Activated T-helper 1 cell treated with anti-CD3 and anti-CD28 coated beads, Interleukin-2, amount 50 U/mL, for 16 hours (primary cell): ENCODE measurements around the gene ACACB.

Experiments used
- DNase-seq, 2 donors: peaks; one replicate each; pipeline ENCODE4 v3.0.0-alpha.2; 2020; ENCODE audit warnings: low read depth in 1 of 2, low spot score in 1 of 2

Gene ACACB

DNA sequence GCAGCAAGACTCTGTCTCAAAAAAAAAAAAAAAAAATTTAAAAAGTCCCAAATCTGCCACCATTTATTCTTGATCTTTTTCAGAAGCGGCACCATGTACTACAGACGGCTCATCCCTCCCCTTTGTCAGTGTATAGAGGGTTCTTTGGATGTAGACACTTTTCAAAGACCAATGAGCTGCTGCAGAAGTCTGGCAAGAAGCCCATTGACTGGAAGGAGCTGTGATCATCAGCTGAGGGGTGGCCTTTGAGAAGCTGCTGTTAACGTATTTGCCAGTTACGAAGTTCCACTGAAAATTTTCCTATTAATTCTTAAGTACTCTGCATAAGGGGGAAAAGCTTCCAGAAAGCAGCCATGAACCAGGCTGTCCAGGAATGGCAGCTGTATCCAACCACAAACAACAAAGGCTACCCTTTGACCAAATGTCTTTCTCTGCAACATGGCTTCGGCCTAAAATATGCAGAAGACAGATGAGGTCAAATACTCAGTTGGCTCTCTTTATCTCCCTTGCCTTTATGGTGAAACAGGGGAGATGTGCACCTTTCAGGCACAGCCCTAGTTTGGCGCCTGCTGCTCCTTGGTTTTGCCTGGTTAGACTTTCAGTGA, 6.5 kb upstream of the ACACB start:
- no peak for DNase-seq

DNA sequence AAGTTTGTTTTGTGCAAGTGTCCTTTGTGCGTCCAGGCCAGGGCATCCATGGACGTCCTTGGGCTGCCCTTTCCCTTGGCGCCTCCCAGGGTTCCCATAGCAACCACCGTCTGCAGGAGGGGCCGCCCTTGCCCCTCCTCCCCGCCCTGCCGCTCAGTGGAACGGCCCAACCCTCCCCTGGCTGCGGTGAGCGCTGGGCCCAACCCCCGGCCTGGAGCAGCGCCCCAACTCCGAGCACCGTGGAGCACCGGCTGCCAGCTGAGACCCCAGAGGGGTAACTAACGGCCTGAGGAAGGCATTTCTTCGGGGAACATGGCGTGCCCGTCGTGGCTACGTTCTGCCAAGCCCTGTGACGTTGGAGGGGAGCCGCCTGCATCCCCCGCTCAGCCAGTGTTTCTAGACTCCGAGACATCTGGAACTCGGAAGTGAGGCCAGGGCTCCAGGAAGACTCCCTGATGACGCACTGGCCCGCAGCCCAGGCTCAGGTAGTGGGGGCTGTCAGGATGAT, 5.3 kb upstream of the ACACB start:
- DNase-seq: peak in 1 of 2 donors; percentile 13

DNA sequence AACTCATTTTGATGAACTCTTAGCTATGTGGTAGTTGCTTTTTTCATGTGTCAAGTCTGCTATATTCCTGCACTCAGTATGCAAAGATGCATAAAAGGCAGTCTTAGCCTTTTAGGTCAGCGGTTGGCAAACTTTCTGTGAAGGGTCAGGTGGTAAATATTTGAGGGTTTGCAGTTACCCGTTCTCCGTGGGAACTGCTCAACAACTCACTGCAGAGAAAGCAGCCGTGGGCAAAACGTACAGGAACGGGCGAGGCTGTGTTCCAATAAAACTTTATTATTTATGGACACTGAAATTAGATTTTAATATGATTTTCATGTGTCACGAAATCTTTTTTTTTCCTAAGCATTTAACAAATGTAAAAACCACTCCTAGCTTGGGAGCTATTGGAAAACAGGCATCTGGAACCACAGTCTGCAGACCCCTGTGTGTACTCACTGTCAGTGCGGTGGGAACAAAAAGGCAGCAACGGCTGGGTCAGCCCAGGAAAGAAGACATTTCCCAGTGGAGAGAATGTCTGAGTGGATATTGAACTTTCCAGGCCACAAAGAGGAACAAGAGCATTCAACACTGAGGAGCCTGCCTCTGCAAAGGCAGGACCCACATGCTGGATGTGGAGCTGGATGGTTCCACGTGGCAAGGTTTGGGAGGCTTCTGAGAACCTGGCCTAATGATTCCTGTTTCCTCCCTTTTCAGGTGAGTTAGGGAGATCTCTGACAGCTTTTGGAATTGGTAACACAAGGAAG, 3.5 kb upstream of the ACACB start:
- DNase-seq: no peak

DNA sequence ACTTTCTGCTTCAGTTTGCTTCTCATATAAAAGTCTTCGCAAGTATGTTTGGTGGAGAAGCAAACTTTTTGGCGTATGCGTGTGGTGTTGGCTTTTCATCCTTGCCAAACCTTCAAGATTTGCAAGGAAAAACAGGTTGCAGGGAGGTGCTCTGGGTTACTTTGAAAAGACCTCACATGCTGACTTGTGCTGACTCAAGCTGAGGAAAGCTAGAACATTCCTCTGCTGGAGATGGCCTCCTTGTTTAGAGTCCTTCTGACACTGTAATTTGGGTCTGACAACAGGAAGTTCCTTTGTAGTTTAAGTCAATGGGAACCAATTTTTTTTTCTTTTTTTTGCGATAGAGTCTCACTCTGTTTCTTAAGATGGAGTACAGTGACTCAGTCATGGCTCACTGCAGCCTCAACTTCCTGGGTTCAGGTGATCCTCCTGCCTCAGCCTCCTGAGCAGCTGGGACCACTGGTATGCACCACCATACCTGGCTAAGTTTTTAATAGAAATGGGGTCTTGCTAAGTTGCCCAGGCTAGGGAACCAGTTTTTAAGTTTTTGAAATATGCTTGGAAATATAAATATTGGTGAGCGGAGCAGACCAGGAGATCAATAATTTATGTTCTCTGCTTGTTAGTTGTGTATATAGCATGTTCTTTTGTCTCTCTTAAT, 2.6 kb upstream of the ACACB start:
- no peak for DNase-seq

DNA sequence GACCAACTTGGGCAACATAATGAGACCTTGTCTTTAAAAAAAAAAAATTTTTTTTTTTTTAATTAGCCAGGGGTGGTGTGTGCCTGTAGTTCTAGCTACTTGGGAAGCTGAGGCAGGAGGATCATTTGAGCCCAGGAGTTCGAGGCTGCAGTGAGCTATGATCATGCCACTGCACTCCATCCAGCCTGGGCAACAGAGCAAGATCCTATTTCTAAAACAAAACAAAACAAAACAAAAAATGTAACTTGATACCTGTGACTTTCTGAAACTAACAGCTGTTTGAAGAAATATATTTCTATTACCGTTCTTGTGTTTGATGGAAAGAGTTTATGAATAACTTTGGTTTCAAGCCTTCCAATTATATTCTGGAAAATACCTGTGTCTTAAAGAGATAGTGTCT, 1.7 kb upstream of the ACACB start:
- no peak for DNase-seq

DNA sequence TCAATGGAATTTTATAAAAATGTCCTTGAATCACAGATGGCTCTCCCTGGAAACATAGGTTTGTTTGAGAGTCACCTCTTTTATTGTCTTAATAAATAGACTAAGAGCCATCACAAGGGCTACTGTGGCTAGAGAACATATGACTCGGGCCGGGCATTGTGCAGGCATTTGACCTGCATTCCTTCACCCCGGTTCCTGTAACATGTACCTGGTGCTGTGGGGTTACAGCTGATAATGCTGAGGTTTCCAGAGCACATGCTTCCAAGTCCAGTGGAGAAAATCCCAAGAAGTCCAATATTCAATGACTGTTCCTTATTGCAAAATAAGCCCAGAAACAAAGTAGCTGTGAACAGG, 1.0 kb upstream of the ACACB start:
- DNase-seq: no peak

DNA sequence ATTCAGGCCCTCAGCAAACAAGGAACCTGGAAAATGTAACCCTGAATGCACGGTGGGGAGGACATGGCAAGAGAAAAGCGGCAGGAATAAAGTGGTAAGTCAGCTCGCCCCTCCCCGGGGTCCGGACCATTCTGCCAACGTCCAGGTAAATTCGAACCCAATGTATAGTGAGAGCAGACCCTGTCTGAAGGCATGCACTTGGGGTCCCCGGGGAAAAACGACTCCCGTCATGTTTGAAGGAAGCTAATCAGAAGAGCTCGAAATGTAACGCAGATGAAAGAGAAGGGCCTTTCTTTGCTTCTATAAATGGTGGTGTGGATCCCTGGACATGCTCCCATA, 193 bp downstream of the ACACB start:
- no peak for DNase-seq

DNA sequence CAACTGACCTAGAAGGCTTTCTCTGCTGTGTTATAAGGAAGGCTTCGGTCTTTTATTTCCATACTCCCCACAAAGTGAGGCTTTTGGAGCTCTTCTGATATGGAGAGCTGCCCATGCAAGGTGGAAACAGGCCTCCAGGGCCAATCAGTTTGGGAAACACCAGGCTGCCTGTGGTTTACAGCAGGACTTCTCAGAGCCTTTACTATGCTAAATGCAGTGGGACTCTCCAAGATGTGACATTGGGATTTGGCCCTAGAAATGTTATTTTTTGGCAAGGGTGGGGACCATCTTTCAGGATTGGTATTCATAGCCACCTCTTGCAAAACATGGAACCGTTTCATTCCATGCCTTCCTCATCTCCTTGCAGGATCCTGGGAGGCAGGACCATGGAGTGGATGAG, 3.7 kb downstream of the ACACB start:
- no peak for DNase-seq

DNA sequence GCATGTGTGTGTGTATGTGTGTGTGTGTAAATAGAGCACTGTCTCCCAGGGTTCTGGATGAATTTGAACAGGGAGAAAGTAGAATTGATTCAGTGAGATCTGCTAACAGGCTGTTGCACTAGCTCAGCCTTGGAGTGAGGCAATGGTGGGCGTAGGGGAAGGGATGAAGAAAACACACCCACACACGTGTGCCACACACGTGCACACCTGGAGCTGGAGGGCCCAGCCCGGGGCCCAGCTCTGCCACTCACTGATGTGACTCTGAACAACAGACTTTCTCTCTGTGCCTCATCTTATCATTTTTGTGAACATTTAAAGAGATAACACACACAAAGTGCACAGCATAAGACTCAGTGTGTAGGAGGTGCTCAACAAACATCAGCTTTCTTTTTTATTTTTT, 4.2 kb downstream of the ACACB start:
- no peak for DNase-seq

DNA sequence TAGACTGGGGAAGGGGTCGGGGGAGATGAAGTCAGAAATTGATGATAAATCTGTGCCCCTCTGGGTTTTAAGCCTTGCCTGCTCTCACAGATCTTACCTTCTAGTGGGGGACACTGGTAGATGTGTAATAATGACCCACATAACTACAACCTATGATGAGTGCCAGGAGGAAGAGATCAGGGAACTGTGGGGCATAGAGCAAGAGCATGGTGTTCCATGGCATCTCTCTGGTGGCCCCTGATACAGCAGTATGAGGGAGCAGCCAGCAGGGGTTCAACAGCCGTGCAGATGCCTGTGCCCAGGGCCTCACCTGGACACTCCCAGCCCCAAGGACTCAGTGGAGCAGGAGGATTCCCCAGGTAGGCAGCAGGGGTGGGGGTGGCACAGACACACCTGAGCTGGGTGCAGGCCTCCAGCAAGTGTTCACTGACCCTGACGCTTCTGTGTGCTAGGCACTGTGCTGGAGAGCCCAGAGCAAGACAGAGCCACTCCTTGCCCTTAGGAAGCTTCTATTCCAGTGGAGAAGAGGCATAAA, 5.0 kb downstream of the ACACB start:
- no peak for DNase-seq

DNA sequence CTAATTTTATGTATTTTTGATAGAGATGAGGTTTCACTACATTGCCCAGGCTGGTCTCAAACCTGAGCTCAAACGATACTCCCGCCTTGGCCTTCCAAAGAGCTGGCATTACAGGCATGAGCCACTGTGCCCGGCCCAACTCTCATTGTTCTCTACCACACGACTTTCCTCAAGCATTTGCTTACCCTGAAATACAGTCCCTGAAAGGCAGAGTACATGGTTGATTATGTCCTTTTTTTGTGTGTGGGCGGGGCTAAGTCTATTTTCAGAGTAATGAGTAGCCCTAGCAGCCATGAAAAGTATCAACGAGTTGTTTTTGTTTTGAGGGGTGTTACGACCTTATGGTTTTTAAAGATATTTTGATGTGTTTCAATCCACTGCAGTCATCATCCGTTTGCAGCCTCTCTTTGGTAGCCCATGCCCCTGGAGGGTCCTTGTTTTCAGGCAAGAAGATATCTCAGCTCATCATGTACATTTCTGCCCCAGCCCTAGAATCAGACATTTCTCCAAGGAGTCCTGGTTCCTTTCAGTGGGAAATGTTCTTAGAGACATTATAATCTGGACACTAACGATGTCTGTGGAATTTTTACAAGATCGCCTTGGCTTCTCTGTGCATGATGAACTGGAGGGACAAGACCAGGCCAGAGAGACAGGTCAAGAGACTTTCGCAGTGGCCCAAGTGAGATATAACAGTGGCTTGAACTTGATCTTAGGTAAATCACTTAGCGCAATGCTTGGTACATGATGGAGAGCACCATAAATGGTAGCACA, 8.7 kb downstream of the ACACB start:
- no peak for DNase-seq

DNA sequence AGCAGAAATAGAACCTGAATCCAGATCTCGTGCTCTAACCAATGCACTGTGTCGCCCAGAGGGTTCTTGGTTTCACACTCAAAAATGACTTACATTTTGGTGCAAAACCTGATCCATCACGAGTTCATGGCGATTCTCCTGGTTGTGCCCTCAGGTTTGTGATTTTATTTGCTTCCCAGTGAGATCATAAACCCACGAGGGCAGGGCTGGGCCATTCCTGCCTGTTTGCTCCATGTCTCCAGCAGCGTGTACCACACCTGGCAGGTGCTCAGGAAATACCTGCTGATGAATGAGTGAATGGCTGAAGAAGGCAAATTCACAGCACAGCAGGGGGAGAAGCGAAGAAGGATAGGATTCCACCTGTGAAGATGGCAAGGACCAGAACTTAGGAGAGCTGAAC, 9.4 kb downstream of the ACACB start:
- no peak for DNase-seq

DNA sequence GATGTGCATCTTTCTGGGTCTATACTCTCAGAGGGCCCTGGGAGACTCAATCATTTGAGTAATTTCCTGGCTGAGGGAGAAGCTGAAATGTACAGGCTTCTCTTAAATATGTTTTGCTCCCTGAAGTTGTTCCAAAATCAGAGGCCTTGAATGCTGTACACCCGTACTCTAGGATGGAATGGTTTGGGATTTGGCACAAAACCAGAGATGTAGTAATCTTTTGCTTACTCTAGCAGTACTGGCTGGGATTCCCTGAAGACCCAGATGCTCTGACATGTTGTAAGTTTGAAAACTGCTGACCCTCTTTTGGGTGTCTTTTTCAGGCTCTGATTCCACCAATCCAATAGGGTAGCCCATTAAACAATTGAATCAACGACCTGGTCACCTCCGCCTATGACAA, 10.4 kb downstream of the ACACB start:
- DNase-seq: no peak

DNA sequence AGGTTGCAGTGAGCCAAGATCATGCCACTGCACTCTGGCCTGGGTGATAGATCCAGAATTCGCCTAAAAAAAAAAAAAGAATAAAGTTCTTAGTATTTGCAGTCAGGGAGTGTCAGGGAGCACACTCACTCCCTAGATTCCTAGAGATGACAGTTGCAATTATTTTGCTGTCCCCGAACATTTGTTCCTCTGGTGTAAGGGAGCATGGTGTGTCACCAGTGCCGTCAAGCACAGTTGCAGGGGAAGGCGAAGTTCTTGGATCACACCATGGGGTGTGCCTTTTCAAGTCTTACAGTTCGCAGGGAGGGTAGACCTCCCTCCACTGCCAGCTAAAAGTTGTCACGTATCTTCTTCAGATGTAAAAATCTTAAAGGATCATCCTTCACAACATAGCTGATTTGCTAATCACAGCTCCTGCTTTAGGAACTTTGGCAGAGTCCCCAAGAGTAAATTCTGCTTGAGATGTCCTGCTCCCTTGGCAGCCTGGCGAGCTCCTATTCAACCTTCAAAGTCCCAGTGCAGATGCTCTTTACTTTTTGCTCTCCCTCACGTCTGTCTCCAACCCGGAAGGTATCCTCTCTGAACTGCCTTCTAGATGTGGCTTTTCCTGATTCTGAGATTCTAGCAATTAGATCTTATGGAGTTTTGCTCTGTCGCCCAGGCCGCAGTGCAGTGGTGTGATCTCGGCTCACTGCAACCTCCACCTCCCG, 11.3 kb downstream of the ACACB start:
- no peak for DNase-seq

DNA sequence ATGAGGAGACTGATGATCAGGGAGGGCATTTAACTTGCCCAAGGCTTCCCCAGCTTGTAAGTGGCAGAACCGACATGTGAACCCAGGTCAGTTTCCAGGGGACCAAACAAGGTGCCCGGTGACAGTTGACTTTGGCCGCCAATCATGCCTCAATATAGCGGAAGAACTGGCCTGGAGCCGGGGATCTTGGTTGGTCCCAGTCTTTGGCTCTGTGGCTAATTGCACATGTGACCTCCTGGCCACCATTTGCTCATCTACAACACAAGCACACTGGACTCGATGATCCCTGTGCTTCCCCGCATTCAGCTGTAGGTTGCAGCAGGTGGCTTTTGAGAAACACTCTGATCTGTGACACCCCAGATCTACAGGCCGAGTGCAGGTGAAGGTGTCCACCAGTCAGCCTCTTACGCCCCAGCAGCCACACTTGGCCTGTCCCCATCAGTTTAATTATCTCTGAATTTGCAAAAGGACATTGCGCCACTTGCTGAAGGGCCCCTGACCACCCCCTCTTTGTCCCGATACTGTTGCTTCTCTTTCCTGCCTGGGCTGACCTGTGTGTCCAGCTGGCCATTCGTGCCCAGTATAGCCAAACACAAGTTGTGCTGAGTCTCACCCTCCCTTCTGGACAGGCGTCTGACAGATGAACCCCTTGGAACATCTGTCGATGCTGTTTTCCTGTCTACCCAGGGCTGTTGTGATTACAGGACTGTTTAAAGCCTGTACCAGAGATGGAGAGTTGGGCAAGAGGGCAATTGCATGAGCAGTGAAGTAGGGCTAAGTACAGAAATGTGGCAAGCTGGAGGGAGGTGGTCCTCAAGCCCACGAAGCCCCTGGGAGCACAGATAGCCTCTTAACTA, 14.1 kb downstream of the ACACB start:
- no peak for DNase-seq

DNA sequence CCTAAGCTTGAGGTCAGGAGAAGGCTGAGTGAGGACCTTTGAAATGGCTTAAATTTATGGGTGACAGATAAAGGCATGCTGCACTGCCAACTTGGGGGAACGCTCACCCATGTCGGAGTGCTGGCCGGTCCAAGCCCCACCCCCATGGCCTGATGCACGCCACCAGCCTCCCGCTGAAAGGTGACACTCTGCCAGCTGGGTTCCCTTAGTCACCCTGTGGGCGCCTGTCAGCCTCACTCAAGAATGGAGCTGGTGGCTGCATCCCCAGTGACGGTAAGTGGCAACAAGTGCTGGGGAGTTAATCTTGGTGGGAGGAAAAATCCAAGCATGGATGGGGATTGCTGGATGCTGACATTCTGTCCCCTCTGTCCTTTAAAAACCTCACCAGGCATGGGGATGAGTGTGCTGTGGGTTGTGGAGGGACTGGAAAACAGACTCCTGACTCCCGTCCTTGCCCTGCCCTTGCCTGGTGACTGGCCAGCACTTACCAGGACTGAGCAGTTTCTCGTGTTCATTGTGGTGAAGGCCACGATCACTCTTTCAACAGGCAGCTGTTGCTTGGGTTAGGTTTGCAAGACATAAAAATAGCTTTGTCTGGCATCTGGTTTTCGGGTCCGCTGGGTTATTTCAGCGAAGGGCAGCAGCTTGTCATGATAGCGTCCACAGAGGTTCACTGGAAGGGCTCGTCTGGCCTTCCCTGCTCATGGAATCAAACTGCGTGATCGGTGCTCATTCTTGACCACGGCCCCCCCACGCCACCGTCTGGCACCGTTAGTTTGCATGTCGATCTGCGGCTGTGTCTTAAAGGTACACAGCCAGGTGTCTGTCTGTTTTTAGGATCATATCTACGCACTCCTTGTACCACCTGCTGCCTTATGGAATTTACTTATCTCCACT, 15.0 kb downstream of the ACACB start:
- DNase-seq: no peak

DNA sequence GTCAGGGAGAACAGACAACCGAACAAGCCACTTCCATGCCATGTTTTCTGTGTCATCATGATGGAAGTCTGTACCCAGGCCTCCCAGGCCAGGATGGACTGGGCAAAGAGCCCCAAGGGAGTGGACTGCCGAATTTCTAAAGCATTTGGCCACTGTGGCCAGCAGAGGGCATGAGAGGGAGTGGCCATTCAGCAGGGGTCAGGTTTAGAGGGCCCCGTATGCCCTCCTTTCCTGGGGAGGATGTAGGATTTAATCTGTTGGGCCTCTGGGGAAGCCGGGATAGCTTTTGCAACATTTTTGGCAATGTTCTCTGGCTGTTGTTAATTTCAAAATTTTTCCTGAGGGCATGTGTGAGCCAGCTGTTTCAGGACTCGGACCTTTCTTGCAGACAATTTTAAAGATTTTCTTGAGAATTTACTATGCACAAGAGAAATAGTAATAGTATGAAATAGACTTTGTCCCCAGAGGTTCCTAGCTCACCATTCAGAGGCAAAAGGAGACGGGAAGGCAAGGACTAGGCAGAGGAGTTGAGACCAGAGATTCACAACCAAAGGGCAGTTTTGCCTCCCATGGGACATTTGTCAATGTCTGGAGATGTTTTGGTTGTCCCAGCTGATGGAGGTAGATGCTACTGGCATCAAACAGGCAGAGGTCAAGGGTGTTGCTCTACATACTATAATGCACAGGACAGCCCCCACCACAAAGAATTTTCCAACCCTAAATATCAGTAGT, 18.0 kb downstream of the ACACB start:
- DNase-seq: no peak

DNA sequence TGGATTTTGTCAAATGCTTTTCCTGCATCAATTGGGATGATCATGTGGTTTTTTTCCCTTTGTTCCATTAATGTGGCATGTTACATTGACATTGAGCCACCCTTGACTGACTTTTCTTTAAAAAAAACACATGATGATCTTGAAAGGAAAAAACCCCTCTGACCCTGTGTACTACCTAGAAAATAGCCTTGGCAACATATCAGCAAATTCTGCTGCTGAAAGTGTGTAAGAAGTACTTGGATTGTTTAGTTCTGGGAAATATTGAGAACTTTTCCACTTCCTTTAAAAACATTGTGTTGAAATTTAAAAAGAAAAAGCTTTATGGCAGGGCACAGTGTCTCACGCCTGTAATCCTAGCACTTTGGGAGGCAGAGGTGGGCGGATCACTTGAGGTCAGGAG, 20.7 kb downstream of the ACACB start:
- no peak for DNase-seq
